WERI-Rb-1 (cell line): ENCODE data around the gene RGS11.

ENCODE experiments used
- DNase-seq: peaks from one replicate; pipeline ENCODE4 v3.0.0-alpha.2; 2020
- H3K27ac ChIP-seq: fragments of 250-450 bp; sonication (Bioruptor Pico); 2 replicates; pipeline ENCODE4 v1.5.1; 2020; ENCODE audit warnings: mild to moderate bottlenecking, moderate library complexity
- H3K27me3 ChIP-seq: fragments of 250-450 bp; sonication (Bioruptor Pico); 2 replicates; pipeline ENCODE4 v1.5.1; 2021; ENCODE audit warnings: mild to moderate bottlenecking, low read depth, moderate library complexity; ENCODE audit not compliant: insufficient read depth, severe bottlenecking
- H3K36me3 ChIP-seq: fragments of 250-450 bp; sonication (Bioruptor Pico); 2 replicates; pipeline ENCODE4 v1.5.1; 2020; ENCODE audit warnings: mild to moderate bottlenecking, moderate library complexity
- H3K4me3 ChIP-seq: 2 replicates; pipeline ENCODE4 v1.5.1; 2011; ENCODE audit warnings: low read depth, mild to moderate bottlenecking, control low read depth, low read length
- H3K9me3 ChIP-seq: fragments of 250-450 bp; sonication (Bioruptor Pico); 2 replicates; pipeline ENCODE4 v1.5.1; 2021; ENCODE audit warnings: mild to moderate bottlenecking, moderate library complexity; ENCODE audit not compliant: severe bottlenecking
- TF ChIP-seq, protein P1 (sequence below): IDR thresholded peaks from 2 replicates; pipeline ENCODE4 v1.5.1; 2011; ENCODE audit warnings: low read depth, mild to moderate bottlenecking, control low read depth, inconsistent platforms, low read length

RGS11 gene

GRCh38 chr16:243348-243747 lies 32.4 kb downstream of the RGS11 start:
- no peak for DNase-seq
- Histone ChIP-seq H3K36me3 (no peaks in the 10 kb centered on the region), H3K27ac (no peak overlapping the region), H3K9me3 (no peaks in the 10 kb centered on the region), H3K4me3 (no peak overlapping the region), H3K27me3 (no peaks in the 10 kb centered on the region)
- TF ChIP-seq, protein P1, sequence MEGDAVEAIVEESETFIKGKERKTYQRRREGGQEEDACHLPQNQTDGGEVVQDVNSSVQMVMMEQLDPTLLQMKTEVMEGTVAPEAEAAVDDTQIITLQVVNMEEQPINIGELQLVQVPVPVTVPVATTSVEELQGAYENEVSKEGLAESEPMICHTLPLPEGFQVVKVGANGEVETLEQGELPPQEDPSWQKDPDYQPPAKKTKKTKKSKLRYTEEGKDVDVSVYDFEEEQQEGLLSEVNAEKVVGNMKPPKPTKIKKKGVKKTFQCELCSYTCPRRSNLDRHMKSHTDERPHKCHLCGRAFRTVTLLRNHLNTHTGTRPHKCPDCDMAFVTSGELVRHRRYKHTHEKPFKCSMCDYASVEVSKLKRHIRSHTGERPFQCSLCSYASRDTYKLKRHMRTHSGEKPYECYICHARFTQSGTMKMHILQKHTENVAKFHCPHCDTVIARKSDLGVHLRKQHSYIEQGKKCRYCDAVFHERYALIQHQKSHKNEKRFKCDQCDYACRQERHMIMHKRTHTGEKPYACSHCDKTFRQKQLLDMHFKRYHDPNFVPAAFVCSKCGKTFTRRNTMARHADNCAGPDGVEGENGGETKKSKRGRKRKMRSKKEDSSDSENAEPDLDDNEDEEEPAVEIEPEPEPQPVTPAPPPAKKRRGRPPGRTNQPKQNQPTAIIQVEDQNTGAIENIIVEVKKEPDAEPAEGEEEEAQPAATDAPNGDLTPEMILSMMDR = no peak

- H3K9me3 ChIP-seq = no peaks in the 10 kb centered on the region
- no peaks in the 10 kb centered on the region for H3K36me3 ChIP-seq
- no peak overlapping the region for H3K27ac ChIP-seq
- TF ChIP-seq, protein P1 = no peak
- H3K4me3 ChIP-seq = no peak overlapping the region
- DNase-seq = no peak
- H3K27me3 ChIP-seq = no peaks in the 10 kb centered on the region
Observed at GRCh38 chr16:242281-242680, 33.5 kb downstream of the RGS11 start.

GRCh38 chr16:240559-240958 lies 35.2 kb downstream of the RGS11 start:
- Histone ChIP-seq H3K27me3 (no peaks in the 10 kb centered on the region), H3K27ac (no peak overlapping the region), H3K4me3 (no peak overlapping the region), H3K36me3 (no peaks in the 10 kb centered on the region), H3K9me3 (no peaks in the 10 kb centered on the region)
- TF ChIP-seq, protein P1 = no peak
- no peak for DNase-seq

DNA sequence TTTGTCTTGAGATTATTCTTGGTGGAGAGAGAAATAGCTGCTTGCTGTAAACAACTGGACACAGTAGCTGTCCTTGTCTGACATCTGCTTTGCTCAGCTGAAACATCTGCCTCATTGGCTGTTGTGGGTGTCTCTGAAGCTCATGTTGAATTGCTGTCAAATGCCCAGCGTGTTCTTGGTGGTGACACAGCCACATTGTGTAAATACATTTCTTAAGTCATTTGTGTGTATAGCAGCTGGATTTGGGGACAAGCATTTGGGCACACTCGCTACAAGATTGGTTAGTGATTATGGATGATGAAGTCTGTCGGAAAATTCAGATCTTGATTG lies 35.8 kb downstream of the RGS11 start:
- Histone ChIP-seq H3K4me3 (no peak overlapping the region), H3K27me3 (no peaks in the 10 kb centered on the region), H3K27ac (no peak overlapping the region), H3K36me3 (no peaks in the 10 kb centered on the region), H3K9me3 (no peaks in the 10 kb centered on the region)
- DNase-seq = no peak
- TF ChIP-seq, protein P1 = no peak

DNA sequence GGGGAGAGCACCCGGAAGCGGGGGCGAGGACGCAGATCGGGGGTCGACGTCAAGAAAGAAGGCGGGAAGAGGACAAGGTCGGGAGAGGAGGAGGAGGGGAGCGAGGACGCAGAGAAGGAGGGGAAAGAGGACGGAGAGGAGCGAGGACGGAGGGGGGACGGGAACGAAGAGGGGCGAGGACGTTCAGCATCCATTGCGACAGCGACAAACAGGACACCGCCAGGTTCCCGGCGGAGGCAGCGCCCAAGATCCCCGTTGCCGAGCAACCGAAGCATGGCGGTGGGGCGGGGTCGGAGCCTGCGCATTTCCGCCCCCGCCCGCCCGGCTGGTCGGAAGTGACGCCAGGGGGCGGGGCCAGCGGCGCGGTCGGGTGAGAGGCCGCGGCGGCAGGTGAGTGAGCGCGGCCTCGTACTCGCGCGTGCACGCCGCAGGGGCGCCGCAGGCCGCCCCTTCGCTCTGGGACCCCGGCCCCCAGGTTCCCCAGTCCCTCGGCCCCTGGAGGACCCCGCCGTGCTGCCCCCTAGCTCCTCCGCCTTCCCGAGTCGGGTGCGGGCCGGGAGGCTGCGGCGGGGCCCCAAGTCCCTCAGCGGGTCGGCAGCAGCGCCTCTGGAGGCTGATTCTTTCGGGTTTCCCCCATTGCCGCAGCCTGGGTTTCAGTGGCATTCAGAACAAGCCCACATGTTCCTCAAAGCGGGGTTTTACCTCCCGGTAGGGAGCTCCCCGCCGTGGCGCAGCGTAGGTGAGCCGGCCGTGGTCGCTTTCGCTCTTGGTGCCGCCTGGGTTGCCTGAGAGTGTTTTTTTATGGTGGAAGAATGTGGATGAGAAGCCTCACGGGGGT lies 41.1 kb downstream of the RGS11 start, which contains the start of gene FAM234A:
TSS of gene FAM234A (plus strand) at position 354 of the 838 bp plus-strand sequence. CDS start 19,593 bp downstream, outside the sequence.
- H3K4me3 ChIP-seq = peak within 1 kb of the TSS; percentile 68
- peak within 1 kb of the TSS; percentile 90 for H3K27ac ChIP-seq
- DNase-seq = peak; percentile 94
- no peaks in the 10 kb centered on the region for H3K36me3 ChIP-seq
- H3K9me3 ChIP-seq = no peaks in the 10 kb centered on the region
- TF ChIP-seq, protein P1 = peak; percentile 54; the same call in 1 of the 2 replicates
- no peaks in the 10 kb centered on the region for H3K27me3 ChIP-seq
